H1 (cell line): ENCODE measurements around the gene NAT9. TPM values are rescaled to one million over a fixed set of nuclear protein-coding genes. Genes with fewer than 3 reads are reported as not detected.

Experiments used
- CTCF ChIA-PET: fragments of 300-600 bp; sonication (Branson Sonifier 250); formaldehyde crosslinking; loops from one replicate; lab custom pipeline; 2021; ENCODE audit not compliant: partially characterized antibody; lab: Charles Lee
- POLR2A ChIA-PET: fragments of 300-600 bp; sonication (Branson Sonifier 250); formaldehyde crosslinking; loops from one replicate; lab custom pipeline; 2021; ENCODE audit warnings: inconsistent platforms; ENCODE audit not compliant: partially characterized antibody; lab: Charles Lee
- DNase-seq, 2 experiments: peaks; one replicate each; pipeline versions ENCODE4 v3.0.0 to v3.0.0-alpha.2; 2010 to 2022; ENCODE audit warnings: low spot score in 2 of 2, low read depth in 1 of 2, mixed read lengths in 1 of 2
- FAIRE-seq: peaks from 2 replicates; lab custom pipeline; 2011; peaks lifted over from hg19 to GRCh38; lab: Jason Lieb, UNC
- H2AFZ ChIP-seq: 2 replicates; pipeline ENCODE4 v1.8.1; 2012; ENCODE audit warnings: low read length, inconsistent platforms
- H2AK5ac ChIP-seq: 2 replicates; pipeline ENCODE4 v1.6.1; 2013; ENCODE audit warnings: low read depth, low read length
- H2BK120ac ChIP-seq: replicated peaks from 2 replicates; pipeline ENCODE3; 2013; ENCODE audit warnings: low read depth, low read length, inconsistent platforms
- H2BK12ac ChIP-seq: 2 replicates; pipeline ENCODE4 v1.6.1; 2013; ENCODE audit warnings: low read depth, low read length
- H2BK15ac ChIP-seq: 2 replicates; pipeline ENCODE4 v1.6.1; 2013; ENCODE audit warnings: low read length
- H2BK20ac ChIP-seq: 2 replicates; pipeline ENCODE4 v1.6.1; 2013; ENCODE audit warnings: low read length
- H2BK5ac ChIP-seq: 2 replicates; pipeline ENCODE4 v1.6.1; 2013; ENCODE audit warnings: low read depth, low read length
- H3K14ac ChIP-seq: 2 replicates; pipeline ENCODE4 v1.6.1; 2013; ENCODE audit warnings: inconsistent platforms; ENCODE audit not compliant: insufficient read length
- H3K18ac ChIP-seq: 2 replicates; pipeline ENCODE4 v1.6.1; 2013; ENCODE audit warnings: low read length; ENCODE audit errors: extremely low read depth
- H3K23ac ChIP-seq: 2 replicates; pipeline ENCODE4 v1.6.1; 2013; ENCODE audit warnings: inconsistent platforms; ENCODE audit not compliant: insufficient read length
- H3K23me2 ChIP-seq: 2 replicates; pipeline ENCODE4 v1.6.1; 2013; ENCODE audit warnings: low read depth, low read length
- H3K27ac ChIP-seq: 2 replicates; pipeline ENCODE4 v1.6.1; 2011; ENCODE audit warnings: low read depth, low read length, inconsistent platforms
- H3K27me3 ChIP-seq, 4 experiments: replicated peaks in 1 of 4; 1 replicate in 1 of 4; 2 replicates in 3 of 4; pipeline versions ENCODE4 v1.6.1 to v1.8.1; 2011 to 2013; ENCODE audit warnings: low read length in 3 of 4, mild to moderate bottlenecking in 3 of 4, inconsistent platforms in 2 of 4, mixed read lengths in 2 of 4, moderate library complexity in 1 of 4; ENCODE audit not compliant: control insufficient read depth in 3 of 4, insufficient read depth in 3 of 4; ENCODE audit errors: extremely low read depth in 1 of 4
- H3K36me3 ChIP-seq, 4 experiments: 2 replicates each; pipeline versions ENCODE4 v1.6.1 to v1.8.1; 2011 to 2013; ENCODE audit warnings: mild to moderate bottlenecking in 4 of 4, low read length in 3 of 4, moderate library complexity in 2 of 4, control low read depth in 1 of 4, inconsistent platforms in 1 of 4; ENCODE audit not compliant: insufficient read depth in 4 of 4, control insufficient read depth in 2 of 4
- H3K4ac ChIP-seq: replicated peaks from 2 replicates; pipeline ENCODE3; 2013; ENCODE audit warnings: low read length, low read depth, mixed read lengths, inconsistent platforms; ENCODE audit not compliant: insufficient read length
- H3K4me1 ChIP-seq, 4 experiments: replicated peaks in 1 of 4; 1 replicate in 1 of 4; 2 replicates in 3 of 4; pipeline versions ENCODE4 v1.6.1 to v1.8.1; 2011 to 2013; ENCODE audit warnings: low read length in 3 of 4, inconsistent platforms in 2 of 4, mixed read lengths in 1 of 4; ENCODE audit not compliant: insufficient read depth in 4 of 4, control insufficient read depth in 3 of 4
- H3K4me2 ChIP-seq, 2 experiments: 2 replicates each; pipeline versions ENCODE4 v1.6.1 to v1.8.1; 2011 to 2013; ENCODE audit warnings: low read depth in 2 of 2, low read length in 2 of 2, control low read depth in 1 of 2, inconsistent platforms in 1 of 2, mild to moderate bottlenecking in 1 of 2; ENCODE audit not compliant: insufficient read depth in 1 of 2
- H3K4me3 ChIP-seq, 4 experiments: fragments of 200-600, 300-600 bp in 1 of 4; sonication (generic), shearing (Covaris generic), sonication (Bioruptor Twin) in 1 of 4; 2 replicates each; pipeline versions ENCODE4 v1.5.1 to v1.8.1; 2011 to 2016; ENCODE audit warnings: low read length in 4 of 4, low read depth in 3 of 4, control low read depth in 2 of 4, inconsistent platforms in 2 of 4, mild to moderate bottlenecking in 2 of 4, mixed read lengths in 1 of 4, moderate library complexity in 1 of 4; ENCODE audit not compliant: insufficient read depth in 2 of 4; ENCODE audit errors: extremely low read depth in 1 of 4
- H3K56ac ChIP-seq: replicated peaks from 2 replicates; pipeline ENCODE3; 2013; ENCODE audit warnings: low read depth, mild to moderate bottlenecking, mixed read lengths, low read length, inconsistent platforms; ENCODE audit not compliant: insufficient read length
- H3K79me1 ChIP-seq: 2 replicates; pipeline ENCODE4 v1.6.1; 2013; ENCODE audit warnings: low read depth, low read length, control low read depth
- H3K79me2 ChIP-seq, 2 experiments: 2 replicates each; pipeline versions ENCODE4 v1.6.1 to v1.8.1; 2012 to 2013; ENCODE audit warnings: low read length in 2 of 2, mild to moderate bottlenecking in 2 of 2, inconsistent platforms in 1 of 2; ENCODE audit not compliant: insufficient read depth in 2 of 2, control insufficient read depth in 1 of 2
- H3K9ac ChIP-seq, 4 experiments: replicated peaks in 1 of 4; 1 replicate in 1 of 4; 2 replicates in 3 of 4; pipeline versions ENCODE4 v1.6.1 to v1.8.1; 2011 to 2013; ENCODE audit warnings: low read depth in 3 of 4, low read length in 3 of 4, control low read depth in 2 of 4, mild to moderate bottlenecking in 2 of 4, moderate library complexity in 2 of 4, inconsistent platforms in 1 of 4; ENCODE audit errors: extremely low read depth in 1 of 4
- H3K9me3 ChIP-seq, 2 experiments: 2 replicates each; pipeline versions ENCODE4 v1.6.1 to v1.8.1; 2012 to 2013; ENCODE audit warnings: mild to moderate bottlenecking in 2 of 2, moderate library complexity in 2 of 2, control low read depth in 1 of 2, inconsistent platforms in 1 of 2, low read depth in 1 of 2, low read length in 1 of 2, mixed read lengths in 1 of 2; ENCODE audit not compliant: insufficient read depth in 2 of 2
- H4K20me1 ChIP-seq, 2 experiments: replicated peaks in 1 of 2; 2 replicates each; pipeline versions ENCODE3 to v1.8.1; 2011 to 2013; ENCODE audit warnings: inconsistent platforms in 2 of 2, low read length in 2 of 2, mild to moderate bottlenecking in 1 of 2; ENCODE audit not compliant: insufficient read depth in 2 of 2, control insufficient read depth in 1 of 2
- H4K5ac ChIP-seq: 2 replicates; pipeline ENCODE4 v1.6.1; 2013; ENCODE audit warnings: low read length, low read depth, mixed read lengths, inconsistent platforms; ENCODE audit not compliant: insufficient read length
- H4K8ac ChIP-seq: 2 replicates; pipeline ENCODE4 v1.8.0; 2013; ENCODE audit warnings: mild to moderate bottlenecking, moderate library complexity, low read length, inconsistent platforms; ENCODE audit not compliant: insufficient read depth; ENCODE audit errors: extremely low read depth
- H4K91ac ChIP-seq: replicated peaks from 2 replicates; pipeline ENCODE3; 2013; ENCODE audit warnings: low read length, mixed read lengths, inconsistent platforms; ENCODE audit not compliant: insufficient read length
- BACH1 ChIP-seq: IDR thresholded peaks from 2 replicates; pipeline ENCODE4 v1.6.1; 2012; ENCODE audit warnings: low read length, improper control_type of control experiment
- RAD21 ChIP-seq, 2 experiments: IDR thresholded peaks in 1 of 2; conservative IDR thresholded peaks in 1 of 2; 2 replicates each; pipeline ENCODE4 v1.6.1; 2011; ENCODE audit warnings: low read depth in 2 of 2, low read length in 2 of 2, improper control_type of control experiment in 1 of 2, inconsistent platforms in 1 of 2, mild to moderate bottlenecking in 1 of 2, moderate library complexity in 1 of 2
- WGBS, 2 experiments: shearing (Covaris generic) in 1 of 2; methylation state at CpG; one replicate each; pipeline versions ENCODE4 v1.1.6 to v1.1.7; 2013 to 2015; ENCODE audit warnings: low lambda C conversion rate in 2 of 2, mixed read lengths in 2 of 2, inconsistent platforms in 1 of 2, low coverage in 1 of 2, missing lambda C conversion rate in 1 of 2; ENCODE audit not compliant: insufficient replicate concordance in 2 of 2, insufficient coverage in 1 of 2, insufficient read length in 1 of 2; ENCODE audit errors: extremely low coverage in 1 of 2, missing lambda C conversion rate in 1 of 2; 5-methylcytosine and 5-hydroxymethylcytosine counted together
- polyA plus RNA-seq, 7 experiments: library from polyadenylated mRNA; depleted of rRNA in 3 of 7; stranded (reverse) in 5 of 7; unstranded in 2 of 7; fragments of >200 nt in 5 of 7; fragments of 200-250 nt in 2 of 7; gene quantifications; 1 replicate in 5 of 7; 2 replicates in 1 of 7; 4 replicates in 1 of 7; pipeline versions ENCODE4 v1.2.1 to v1.2.3, GENCODE V29; 2011 to 2013; ENCODE audit warnings: missing spikeins in 2 of 7, mixed read lengths in 2 of 7
- total RNA-seq: library from RNA; stranded (reverse); fragmentation: NEBNext Ultra II Directional; extraction: Animal tissue kit (Norgen Biotek cat#: 25700); gene quantifications from 2 replicates; pipeline ENCODE4 v1.2.1, GENCODE V29; 2021

NAT9 gene
- total and polyA plus RNA-seq, 2 of the 8 experiments (the other 6 are each of a cell fraction or from before 2014, with no cell fraction given): 32.3 to 42.7 TPM

GRCh38 chr17:74725111-74725510, 51.0 kb downstream of the NAT9 start:
- no peaks in the 10 kb centered on the region for H4K20me1 ChIP-seq
- WGBS, 2 experiments: 83% methylated on average over 3 of the region's 3 CpGs; no CpG with 5 or more reads in 1 of the 2 experiments
- no peaks in the 10 kb centered on the region for H3K79me2 ChIP-seq
- FAIRE-seq (no peak), DNase-seq (no peak)
- no peak overlapping the region for H2BK5ac ChIP-seq
- H3K56ac ChIP-seq: no peak overlapping the region
- H3K79me1 ChIP-seq: peaks cover 3% of the 10 kb centered on the region; the same call in 1 of the 2 replicates
- H4K91ac ChIP-seq: no peak overlapping the region
- no peak overlapping the region for H2AK5ac ChIP-seq
- no peak overlapping the region for H4K5ac ChIP-seq
- H2BK12ac ChIP-seq: no peak overlapping the region
- no peak overlapping the region for H2BK15ac ChIP-seq
- no peak overlapping the region for H4K8ac ChIP-seq
- peaks cover 0 to 9% of the 10 kb centered on the region in 2 experiments; a peak in 1 of 4 replicates for H3K9me3 ChIP-seq
- no peak overlapping the region for H3K14ac ChIP-seq
- POLR2A ChIA-PET: interaction anchor here (0.6 kb wide), 1 partner anchor 29 kb away, joined by 3 read pairs; no protein-coding TSS in a partner anchor
- H2AFZ ChIP-seq: no peak overlapping the region
- H3K27ac ChIP-seq: no peak overlapping the region
- H3K4me3 ChIP-seq: no peak overlapping the region
- H3K18ac ChIP-seq: no peak overlapping the region
- no peak overlapping the region for H3K4ac ChIP-seq
- H2BK120ac ChIP-seq: no peak overlapping the region
- no peak overlapping the region for H3K4me2 ChIP-seq
- CTCF ChIA-PET: interaction anchor here (0.6 to 4.3 kb wide), 10 partner anchors 12 to 369 kb away, joined by 3 to 27 read pairs (median 3); partner anchors contain the start of gene RAB37
- H3K4me1 ChIP-seq: no peaks in the 10 kb centered on the region
- H2BK20ac ChIP-seq: no peak overlapping the region
- no peak overlapping the region for H3K9ac ChIP-seq
- H3K27me3 ChIP-seq: no peaks in the 10 kb centered on the region; a peak in 3 of 7 replicates
- H3K23me2 ChIP-seq: peaks cover 4% of the 10 kb centered on the region
- no peak overlapping the region for H3K23ac ChIP-seq
- H3K36me3 ChIP-seq: no peaks in the 10 kb centered on the region
- TF ChIP-seq RAD21 (IDR thresholded peaks at IDR 0.05 in 1 of 2, conservative IDR thresholded peaks at IDR 0.05 in 1 of 2; ENCODE audit: low read depth in 2 of 2, low read length in 2 of 2) (no peak), BACH1 (no peak)
